IPS-20b (cell line): ENCODE results near the gene ATG101.

Source experiments
- H3K27ac ChIP-seq: one replicate; pipeline ENCODE4 v1.5.1; 2013; ENCODE audit warnings: low read length
- H3K27me3 ChIP-seq: 2 replicates; pipeline ENCODE4 v1.6.1; 2013; ENCODE audit warnings: mild to moderate bottlenecking, low read length, inconsistent platforms; ENCODE audit not compliant: insufficient read depth
- H3K36me3 ChIP-seq: 2 replicates; pipeline ENCODE4 v1.6.1; 2013; ENCODE audit warnings: low read depth, mild to moderate bottlenecking, inconsistent platforms, low read length, moderate library complexity; ENCODE audit not compliant: insufficient read depth
- H3K4me1 ChIP-seq: 2 replicates; pipeline ENCODE4 v1.6.1; 2013; ENCODE audit warnings: mild to moderate bottlenecking, control low read depth, inconsistent platforms, low read length, moderate library complexity; ENCODE audit not compliant: insufficient read depth
- H3K4me3 ChIP-seq: 2 replicates; pipeline ENCODE4 v1.5.1; 2013; ENCODE audit warnings: mild to moderate bottlenecking, low read length, inconsistent platforms
- H3K9ac ChIP-seq: 2 replicates; pipeline ENCODE4 v1.6.1; 2013; ENCODE audit warnings: low read depth, mild to moderate bottlenecking, inconsistent platforms, low read length, moderate library complexity
- H3K9me3 ChIP-seq: 2 replicates; pipeline ENCODE4 v1.6.1; 2013; ENCODE audit warnings: mild to moderate bottlenecking, low read depth, low read length, inconsistent platforms; ENCODE audit not compliant: insufficient read depth

Gene ATG101

DNA sequence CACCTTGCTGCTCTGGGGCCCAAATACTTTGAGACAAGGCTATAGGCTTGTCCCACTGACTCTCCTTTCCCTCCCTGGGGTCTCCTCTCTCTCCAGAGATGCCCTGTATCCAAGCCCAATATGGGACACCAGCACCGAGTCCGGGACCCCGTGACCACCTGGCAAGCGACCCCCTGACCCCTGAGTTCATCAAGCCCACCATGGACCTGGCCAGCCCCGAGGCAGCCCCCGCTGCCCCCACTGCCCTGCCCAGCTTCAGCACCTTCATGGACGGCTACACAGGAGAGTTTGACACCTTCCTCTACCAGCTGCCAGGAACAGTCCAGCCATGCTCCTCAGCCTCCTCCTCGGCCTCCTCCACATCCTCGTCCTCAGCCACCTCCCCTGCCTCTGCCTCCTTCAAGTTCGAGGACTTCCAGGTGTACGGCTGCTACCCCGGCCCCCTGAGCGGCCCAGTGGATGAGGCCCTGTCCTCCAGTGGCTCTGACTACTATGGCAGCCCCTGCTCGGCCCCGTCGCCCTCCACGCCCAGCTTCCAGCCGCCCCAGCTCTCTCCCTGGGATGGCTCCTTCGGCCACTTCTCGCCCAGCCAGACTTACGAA lies 15.4 kb upstream of the ATG101 start:
- peaks cover 37% of the 10 kb centered on the region for H3K27me3 ChIP-seq
- peaks cover 11% of the 10 kb centered on the region for H3K4me1 ChIP-seq
- H3K4me3 ChIP-seq = no peak overlapping the region
- H3K27ac ChIP-seq = no peak overlapping the region
- H3K36me3 ChIP-seq = peaks cover 11% of the 10 kb centered on the region; the same call in 1 of the 2 replicates
- H3K9me3 ChIP-seq = no peaks in the 10 kb centered on the region
- H3K9ac ChIP-seq = no peak overlapping the region

GRCh38 chr12:52054833-52055730 lies 14.7 kb upstream of the ATG101 start:
- H3K9me3 ChIP-seq = no peaks in the 10 kb centered on the region
- H3K9ac ChIP-seq = no peak overlapping the region
- H3K36me3 ChIP-seq = peaks cover 11% of the 10 kb centered on the region; the same call in 1 of the 2 replicates
- no peak overlapping the region for H3K4me3 ChIP-seq
- peaks cover 11% of the 10 kb centered on the region for H3K4me1 ChIP-seq
- peaks cover 30% of the 10 kb centered on the region for H3K27me3 ChIP-seq
- no peak overlapping the region for H3K27ac ChIP-seq

DNA sequence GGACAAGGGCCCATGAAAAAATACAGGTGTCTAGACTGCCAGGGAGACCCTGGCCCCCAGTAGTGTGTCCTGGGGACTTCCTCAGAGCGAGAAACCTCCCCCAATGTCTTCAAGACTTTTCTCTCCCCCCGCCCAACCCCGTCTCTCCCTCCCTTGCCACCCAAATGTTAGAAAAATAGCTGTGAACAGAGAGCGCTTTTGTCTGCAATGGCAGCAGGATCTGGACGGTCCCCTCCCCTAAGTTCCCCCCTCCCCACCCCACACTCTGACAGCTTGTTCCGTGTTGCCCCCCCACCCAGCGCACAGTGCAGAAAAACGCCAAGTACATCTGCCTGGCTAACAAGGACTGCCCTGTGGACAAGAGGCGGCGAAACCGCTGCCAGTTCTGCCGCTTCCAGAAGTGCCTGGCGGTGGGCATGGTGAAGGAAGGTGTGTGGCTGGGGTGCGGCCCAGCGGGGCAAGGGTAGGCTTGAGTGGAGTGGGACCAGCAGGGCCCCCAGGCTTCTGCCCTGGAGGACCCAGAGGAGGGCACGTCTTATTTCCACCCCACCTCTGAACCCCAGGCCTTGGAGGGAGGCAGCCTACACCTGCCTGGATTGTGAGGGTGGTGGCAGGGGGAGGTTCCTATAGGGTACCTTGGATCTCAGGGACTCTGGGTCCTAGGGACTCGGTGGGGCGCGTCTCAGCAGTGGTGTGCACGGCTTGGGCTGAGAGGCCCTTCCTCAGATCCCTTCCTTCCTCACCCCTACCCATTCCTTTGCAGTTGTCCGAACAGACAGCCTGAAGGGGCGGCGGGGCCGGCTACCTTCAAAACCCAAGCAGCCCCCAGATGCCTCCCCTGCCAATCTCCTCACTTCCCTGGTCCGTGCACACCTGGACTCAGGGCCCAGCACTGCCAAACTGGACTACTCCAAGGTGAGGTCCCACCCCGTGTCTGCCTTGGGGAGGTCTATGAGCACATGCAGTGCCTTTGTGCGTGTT lies 13.8 kb upstream of the ATG101 start:
- peaks cover 11% of the 10 kb centered on the region; the same call in 1 of the 2 replicates for H3K36me3 ChIP-seq
- H3K4me3 ChIP-seq = no peak overlapping the region
- no peak overlapping the region for H3K27ac ChIP-seq
- H3K9ac ChIP-seq = no peak overlapping the region
- H3K27me3 ChIP-seq = peaks cover 20% of the 10 kb centered on the region
- H3K9me3 ChIP-seq = no peaks in the 10 kb centered on the region
- peaks cover 7% of the 10 kb centered on the region for H3K4me1 ChIP-seq

GRCh38 chr12:52056801-52057637 lies 12.8 kb upstream of the ATG101 start:
- Histone ChIP-seq H3K4me3 (no peak overlapping the region), H3K27ac (no peak overlapping the region), H3K4me1 (peaks cover 7% of the 10 kb centered on the region), H3K36me3 (peaks cover 11% of the 10 kb centered on the region; the same call in 1 of the 2 replicates), H3K27me3 (peaks cover 11% of the 10 kb centered on the region), H3K9ac (no peak overlapping the region), H3K9me3 (no peaks in the 10 kb centered on the region)

DNA sequence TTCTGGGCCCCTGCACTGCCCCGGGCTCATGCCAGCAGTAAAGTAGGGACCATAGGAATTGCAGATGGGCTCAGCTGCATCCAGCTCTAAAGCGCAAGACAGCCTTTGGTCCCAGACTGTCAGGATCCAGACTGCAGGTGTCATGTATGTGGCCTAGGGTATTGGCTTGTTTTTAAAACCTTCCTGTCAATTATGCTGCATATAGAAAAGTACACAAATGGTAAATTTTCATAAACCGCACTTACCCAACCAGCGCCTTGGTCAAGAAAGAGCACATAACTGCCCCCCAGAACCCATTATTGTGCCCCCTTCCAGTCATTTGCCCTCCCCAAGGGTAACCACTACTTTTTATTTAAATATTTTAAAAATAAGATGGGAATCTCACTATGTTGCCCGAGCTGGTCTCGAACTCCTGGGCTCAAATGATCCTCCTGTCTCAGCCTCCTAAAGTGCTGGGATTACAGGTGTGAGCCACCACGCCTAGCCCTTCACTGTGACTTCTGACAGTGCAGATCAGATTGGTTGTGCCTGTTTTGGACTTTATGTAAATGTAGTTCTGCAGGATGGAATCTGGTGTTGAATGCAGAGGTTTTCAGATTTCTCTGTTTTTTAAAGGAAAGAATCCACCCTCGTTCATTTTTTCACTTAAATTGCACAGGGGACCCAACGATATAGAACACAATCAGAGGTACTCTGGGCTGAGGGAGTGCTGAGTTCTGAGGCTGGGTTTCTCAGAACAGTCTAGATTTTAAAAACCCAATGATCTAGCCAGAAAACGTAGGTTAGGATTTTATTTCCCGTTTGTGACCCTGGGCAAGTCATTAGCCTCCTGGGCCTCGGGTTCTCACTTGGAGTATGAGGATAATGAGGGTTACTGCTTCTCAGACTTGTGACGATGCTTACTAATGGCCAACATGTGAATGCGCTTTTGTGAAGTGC lies 11.9 kb upstream of the ATG101 start:
- Histone ChIP-seq H3K4me1 (no peaks in the 10 kb centered on the region), H3K27me3 (peaks cover 2% of the 10 kb centered on the region), H3K9ac (no peak overlapping the region), H3K4me3 (no peak overlapping the region), H3K36me3 (peaks cover 11% of the 10 kb centered on the region; the same call in 1 of the 2 replicates), H3K9me3 (no peaks in the 10 kb centered on the region), H3K27ac (no peak overlapping the region)

GRCh38 chr12:52058631-52059361 lies 11.0 kb upstream of the ATG101 start:
- Histone ChIP-seq H3K4me3 (no peak overlapping the region), H3K4me1 (no peaks in the 10 kb centered on the region), H3K27me3 (no peaks in the 10 kb centered on the region), H3K36me3 (peaks cover 11% of the 10 kb centered on the region; the same call in 1 of the 2 replicates), H3K27ac (no peak overlapping the region), H3K9me3 (no peaks in the 10 kb centered on the region), H3K9ac (no peak overlapping the region)

- H3K4me3 ChIP-seq = no peak overlapping the region
- H3K9me3 ChIP-seq = no peaks in the 10 kb centered on the region
- no peaks in the 10 kb centered on the region for H3K4me1 ChIP-seq
- H3K9ac ChIP-seq = no peak overlapping the region
- H3K27me3 ChIP-seq = no peaks in the 10 kb centered on the region
- no peak overlapping the region for H3K27ac ChIP-seq
- H3K36me3 ChIP-seq = peaks cover 9% of the 10 kb centered on the region; the same call in 1 of the 2 replicates
Observed at GRCh38 chr12:52059582-52060497, 9.9 kb upstream of the ATG101 start.

GRCh38 chr12:52060498-52061177 lies 9.1 kb upstream of the ATG101 start:
- no peak overlapping the region for H3K4me3 ChIP-seq
- no peaks in the 10 kb centered on the region for H3K9me3 ChIP-seq
- no peaks in the 10 kb centered on the region for H3K27me3 ChIP-seq
- peaks cover 7% of the 10 kb centered on the region; the same call in 1 of the 2 replicates for H3K36me3 ChIP-seq
- no peak overlapping the region for H3K9ac ChIP-seq
- H3K27ac ChIP-seq = no peak overlapping the region
- H3K4me1 ChIP-seq = no peaks in the 10 kb centered on the region
